GM19023 (cell line): ENCODE results near the gene CD99L2.
A peak's percentile ranks its signal among the peaks of the same experiment; 100 is the strongest.

ENCODE experiments used
- ATAC-seq: cut with Tn5 transposase; IDR thresholded peaks from one replicate; pipeline ENCODE4 v1.9.1; 2021; ENCODE audit warnings: mild to moderate bottlenecking, moderate library complexity; ENCODE audit not compliant: unreplicated experiment

The CD99L2 gene

GRCh38 chrX:150898343-150899190 lies at the start of gene CD99L2:
CD99L2 (minus strand) TSS chrX:150898668; CDS start chrX:150898588, 80 bp downstream.
- ATAC-seq = peak; percentile 88

- no peak for ATAC-seq
These were observed 45.8 kb upstream of the CD99L2 start for GRCh38 chrX:150944233-150944632.

GRCh38 chrX:150942942-150943594 lies 44.6 kb upstream of the CD99L2 start:
- ATAC-seq = no peak

- no peak for ATAC-seq
These were observed 43.1 kb upstream of the CD99L2 start for GRCh38 chrX:150941580-150941979.

- no peak for ATAC-seq
These were observed 42.5 kb upstream of the CD99L2 start for GRCh38 chrX:150940844-150941495.

- no peak for ATAC-seq
These were observed 38.1 kb upstream of the CD99L2 start for GRCh38 chrX:150936556-150936955.

GRCh38 chrX:150935467-150935866 lies 37.0 kb upstream of the CD99L2 start:
- no peak for ATAC-seq

GRCh38 chrX:150934453-150934852 lies 36.0 kb upstream of the CD99L2 start:
- no peak for ATAC-seq

- no peak for ATAC-seq
These were observed 35.5 kb upstream of the CD99L2 start for GRCh38 chrX:150933945-150934350.

- ATAC-seq = no peak
These were observed 30.6 kb upstream of the CD99L2 start for GRCh38 chrX:150929058-150929457.

- no peak for ATAC-seq
These were observed 28.3 kb upstream of the CD99L2 start for GRCh38 chrX:150926791-150927190.

- no peak for ATAC-seq
These were observed 27.8 kb upstream of the CD99L2 start for GRCh38 chrX:150926304-150926703.

- no peak for ATAC-seq
These were observed 20.9 kb upstream of the CD99L2 start for GRCh38 chrX:150919401-150919800.

GRCh38 chrX:150913511-150913910 lies 15.0 kb upstream of the CD99L2 start:
- no peak for ATAC-seq

GRCh38 chrX:150907474-150907873 lies 9.0 kb upstream of the CD99L2 start:
- ATAC-seq = no peak

GRCh38 chrX:150906694-150907093 lies 8.2 kb upstream of the CD99L2 start:
- no peak for ATAC-seq

GRCh38 chrX:150905293-150905692 lies 6.8 kb upstream of the CD99L2 start:
- no peak for ATAC-seq

- ATAC-seq = no peak
These were observed 4.6 kb upstream of the CD99L2 start for GRCh38 chrX:150903110-150903508.

- ATAC-seq = no peak
These were observed 4.1 kb upstream of the CD99L2 start for GRCh38 chrX:150902434-150903109.

GRCh38 chrX:150899191-150899757 lies 806 bp upstream of the CD99L2 start:
- peak; percentile 43 for ATAC-seq
